ENCODE results near the gene CD82. TPM values are rescaled to one million over a fixed set of nuclear protein-coding genes. Genes with fewer than 3 reads are reported as not detected.

The CD82 gene
- total RNA-seq, 1 donor from 2014 or later, result 770 TPM

GRCh38 chr11:44572436-44572835 lies 7.0 kb downstream of the CD82 start:
- no peaks in the 10 kb centered on the region for H3K27me3 Mint-ChIP-seq
- intact Hi-C loops (cut with micrococcal nuclease), result no loop called here
- H3K9me3 Mint-ChIP-seq, result no peaks in the 10 kb centered on the region
- ATAC-seq (ENCODE audit: low read depth), result no peak
- DNase-seq, result no peak
- no peak for TF ChIP-seq CTCF (IDR thresholded peaks at IDR 0.05)
- peak overlapping the region; percentile 74 for H3K4me3 Mint-ChIP-seq
- H3K4me1 Mint-ChIP-seq, result peaks cover 98% of the 10 kb centered on the region
- CTCF ChIA-PET, result interaction anchor here (3.3 kb wide), 1 partner anchor 44 kb away, joined by 16 read pairs; no protein-coding TSS in a partner anchor
- peak overlapping the region; percentile 68 for H3K27ac Mint-ChIP-seq
- peaks cover 90% of the 10 kb centered on the region for H3K36me3 Mint-ChIP-seq (ENCODE audit: low read depth)
- POLR2A ChIA-PET, result interaction anchor here (0.9 to 17.5 kb wide), 4 partner anchors 8 to 44 kb away, joined by 3 to 485 read pairs (median 156); no protein-coding TSS in a partner anchor

- TF ChIP-seq CTCF (IDR thresholded peaks at IDR 0.05), result no peak
- Mint-ChIP-seq H3K27ac (peak overlapping the region; percentile 69), H3K4me1 (peaks cover 98% of the 10 kb centered on the region), H3K4me3 (peak overlapping the region; percentile 74), H3K36me3 (ENCODE audit: low read depth) (peaks cover 89% of the 10 kb centered on the region), H3K27me3 (no peaks in the 10 kb centered on the region), H3K9me3 (no peaks in the 10 kb centered on the region)
- DNase-seq (no peak), ATAC-seq (ENCODE audit: low read depth) (no peak)
- CTCF ChIA-PET, result interaction anchor here (3.3 kb wide), 1 partner anchor 44 kb away, joined by 16 read pairs; no protein-coding TSS in a partner anchor
- intact Hi-C loops (cut with micrococcal nuclease), result no loop called here
- POLR2A ChIA-PET, result interaction anchor here (0.9 to 17.5 kb wide), 4 partner anchors 8 to 44 kb away, joined by 3 to 485 read pairs (median 156); no protein-coding TSS in a partner anchor
These were observed 7.4 kb downstream of the CD82 start for GRCh38 chr11:44572884-44573283.

GRCh38 chr11:44573333-44573732 lies 7.9 kb downstream of the CD82 start:
- no peak for DNase-seq
- intact Hi-C loops (cut with micrococcal nuclease), result no loop called here
- Mint-ChIP-seq H3K9me3 (no peaks in the 10 kb centered on the region), H3K4me1 (peaks cover 98% of the 10 kb centered on the region), H3K27ac (peak overlapping the region; percentile 82), H3K4me3 (peak overlapping the region; percentile 74), H3K27me3 (no peaks in the 10 kb centered on the region), H3K36me3 (ENCODE audit: low read depth) (peaks cover 87% of the 10 kb centered on the region)
- ChIA-PET CTCF (interaction anchor here (3.3 kb wide), 1 partner anchor 43 kb away, joined by 16 read pairs; no protein-coding TSS in a partner anchor), POLR2A (interaction anchor here (0.7 to 17.5 kb wide), 2 partner anchors 26 to 530 kb away, joined by 3 to 485 read pairs; no protein-coding TSS in a partner anchor)
- no peak for TF ChIP-seq CTCF (IDR thresholded peaks at IDR 0.05)
- ATAC-seq (ENCODE audit: low read depth), result no peak

GRCh38 chr11:44574610-44575287 lies 9.3 kb downstream of the CD82 start:
- ChIA-PET CTCF (interaction anchor here (0.6 to 1.4 kb wide), 2 partner anchors 18 to 42 kb away, joined by 3 to 5 read pairs; no protein-coding TSS in a partner anchor), POLR2A (interaction anchor here (1.0 to 17.5 kb wide), 7 partner anchors 9 to 37 kb away, joined by 3 to 485 read pairs (median 4); partner anchors contain the start of gene CD82)
- intact Hi-C loops (cut with micrococcal nuclease), result no loop called here
- peaks cover 97% of the 10 kb centered on the region for H3K4me1 Mint-ChIP-seq
- no peaks in the 10 kb centered on the region for H3K27me3 Mint-ChIP-seq
- peaks cover 84% of the 10 kb centered on the region for H3K36me3 Mint-ChIP-seq (ENCODE audit: low read depth)
- TF ChIP-seq CTCF (IDR thresholded peaks at IDR 0.05), result no peak
- ATAC-seq (ENCODE audit: low read depth) (peak; percentile 32), DNase-seq (no peak)
- H3K4me3 Mint-ChIP-seq, result peak overlapping the region; percentile 74
- peak overlapping the region; percentile 82 for H3K27ac Mint-ChIP-seq
- H3K9me3 Mint-ChIP-seq, result no peaks in the 10 kb centered on the region

- H3K4me1 Mint-ChIP-seq, result peaks cover 97% of the 10 kb centered on the region
- no peak for TF ChIP-seq CTCF (IDR thresholded peaks at IDR 0.05)
- peak overlapping the region; percentile 82 for H3K27ac Mint-ChIP-seq
- no peaks in the 10 kb centered on the region for H3K9me3 Mint-ChIP-seq
- ChIA-PET CTCF (interaction anchor here (0.6 kb wide), 1 partner anchor 42 kb away, joined by 3 read pairs; no protein-coding TSS in a partner anchor), POLR2A (interaction anchor here (1.0 to 17.5 kb wide), 7 partner anchors 9 to 37 kb away, joined by 3 to 485 read pairs (median 4); partner anchors contain the start of gene CD82)
- intact Hi-C loops (cut with micrococcal nuclease), result no loop called here
- H3K27me3 Mint-ChIP-seq, result no peaks in the 10 kb centered on the region
- H3K36me3 Mint-ChIP-seq (ENCODE audit: low read depth), result peaks cover 84% of the 10 kb centered on the region
- DNase-seq (no peak), ATAC-seq (ENCODE audit: low read depth) (no peak)
- no peak overlapping the region for H3K4me3 Mint-ChIP-seq
These were observed 9.8 kb downstream of the CD82 start for GRCh38 chr11:44575288-44575672.

Data from activated B cell treated with CpG ODN at 0.5 μM for 24 hours (primary cell).